Type B pancreatic cell (in vitro differentiated cells): ENCODE data around the gene FBXL15. TPM values are rescaled to one million over a fixed set of nuclear protein-coding genes. Genes with fewer than 3 reads are reported as not detected.
A peak's percentile ranks its signal among the peaks of the same experiment; 100 is the strongest.
"Not testable (repeated sequence)": the region's sequence is repeated elsewhere in the genome, so short reads cannot be mapped to it uniquely, and the experiment has no call there.

Source experiments
- DNase-seq: peaks from one replicate; pipeline ENCODE4 v3.0.0; 2021; ENCODE audit warnings: mixed read lengths; ENCODE audit not compliant: unreplicated experiment; ENCODE audit errors: extremely low spot score
- H3K27ac Mint-ChIP-seq: 2 replicates; pipeline ENCODE4 v1.8.0; 2021; ENCODE audit warnings: mild to moderate bottlenecking, mixed read lengths
- H3K27me3 Mint-ChIP-seq: 2 replicates; pipeline ENCODE4 v1.8.0; 2021; ENCODE audit warnings: mixed read lengths
- H3K36me3 Mint-ChIP-seq: 2 replicates; pipeline ENCODE4 v1.8.0; 2021; ENCODE audit warnings: mixed read lengths
- H3K4me1 Mint-ChIP-seq: one replicate; pipeline ENCODE4 v1.8.0; 2021; ENCODE audit warnings: mixed read lengths; ENCODE audit not compliant: unreplicated experiment
- H3K4me3 Mint-ChIP-seq: 2 replicates; pipeline ENCODE4 v1.8.0; 2021; ENCODE audit warnings: mild to moderate bottlenecking, mixed read lengths
- H3K9me3 Mint-ChIP-seq: 2 replicates; pipeline ENCODE4 v1.8.0; 2021; ENCODE audit warnings: mixed read lengths
- CTCF ChIP-seq: fragments of 200-600 bp; sonication (generic); conservative IDR thresholded peaks from 2 replicates; pipeline ENCODE4 v1.5.0; 2021; ENCODE audit warnings: antibody characterized with exemption, mild to moderate bottlenecking
- total RNA-seq: library from RNA; stranded (reverse); gene quantifications from 2 replicates; pipeline ENCODE4 v1.2.1, GENCODE V29; 2021; ENCODE audit warnings: low replicate concordance

FBXL15 gene
- total RNA-seq, 1 donor from 2014 or later, result 14.8 TPM

GRCh38 chr10:102453502-102453901 is 32.9 kb downstream of the FBXL15 start:
- Mint-ChIP-seq H3K4me1 (peaks cover 12% of the 10 kb centered on the region), H3K27ac (no peak overlapping the region), H3K36me3 (no peaks in the 10 kb centered on the region), H3K9me3 (no peaks in the 10 kb centered on the region), H3K4me3 (no peak overlapping the region), H3K27me3 (no peaks in the 10 kb centered on the region)
- DNase-seq, result no peak
- TF ChIP-seq CTCF, result no peak

- not testable (repeated sequence) for H3K9me3 Mint-ChIP-seq, H3K36me3 Mint-ChIP-seq, H3K4me1 Mint-ChIP-seq, H3K27me3 Mint-ChIP-seq, DNase-seq
- Mint-ChIP-seq H3K4me3 (peak overlapping the region; percentile 47), H3K27ac (peak overlapping the region; percentile 89)
Observed at GRCh38 chr10:102454662-102455487, 34.2 kb downstream of the FBXL15 start.

GRCh38 chr10:102455893-102456471 is 35.3 kb downstream of the FBXL15 start:
- Mint-ChIP-seq H3K9me3 (no peaks in the 10 kb centered on the region), H3K4me3 (no peak overlapping the region), H3K4me1 (peaks cover 9% of the 10 kb centered on the region), H3K27ac (no peak overlapping the region), H3K36me3 (no peaks in the 10 kb centered on the region), H3K27me3 (no peaks in the 10 kb centered on the region)
- TF ChIP-seq CTCF, result no peak
- no peak for DNase-seq

GRCh38 chr10:102457591-102458150 is 37.0 kb downstream of the FBXL15 start:
- TF ChIP-seq CTCF, result no peak
- H3K4me1 Mint-ChIP-seq, result peaks cover 22% of the 10 kb centered on the region
- no peak overlapping the region for H3K27ac Mint-ChIP-seq
- H3K4me3 Mint-ChIP-seq, result no peak overlapping the region
- H3K36me3 Mint-ChIP-seq, result no peaks in the 10 kb centered on the region
- no peaks in the 10 kb centered on the region for H3K9me3 Mint-ChIP-seq
- no peak for DNase-seq
- H3K27me3 Mint-ChIP-seq, result no peaks in the 10 kb centered on the region

- H3K27me3 Mint-ChIP-seq, result peaks cover 2% of the 10 kb centered on the region
- TF ChIP-seq CTCF, result no peak
- H3K4me3 Mint-ChIP-seq, result no peak overlapping the region
Observed at GRCh38 chr10:102458656-102459055, 38.0 kb downstream of the FBXL15 start.

GRCh38 chr10:102460836-102461186 is 40.2 kb downstream of the FBXL15 start:
- TF ChIP-seq CTCF, result no peak
- DNase-seq, result no peak
- peak overlapping the region; percentile 92 for H3K4me3 Mint-ChIP-seq
- peak overlapping the region; percentile 91 for H3K27ac Mint-ChIP-seq
- H3K9me3 Mint-ChIP-seq, result no peaks in the 10 kb centered on the region
- peaks cover 26% of the 10 kb centered on the region for H3K4me1 Mint-ChIP-seq
- H3K27me3 Mint-ChIP-seq, result peaks cover 2% of the 10 kb centered on the region
- peaks cover 3% of the 10 kb centered on the region for H3K36me3 Mint-ChIP-seq

More at GRCh38 chr10:102458656-102459055, 38.0 kb downstream of the FBXL15 start:
- DNase-seq, result no peak
- Mint-ChIP-seq H3K27ac (no peak overlapping the region), H3K9me3 (no peaks in the 10 kb centered on the region), H3K4me1 (peaks cover 23% of the 10 kb centered on the region), H3K36me3 (peaks cover 2% of the 10 kb centered on the region)
